HG03432 (cell line): ENCODE measurements around the gene MAML2.
A peak's percentile ranks its signal among the peaks of the same experiment; 100 is the strongest.
"Not testable (repeated sequence)": the region's sequence is repeated elsewhere in the genome, so short reads cannot be mapped to it uniquely, and the experiment has no call there.

ENCODE experiments used
- ATAC-seq: cut with Tn5 transposase; IDR thresholded peaks from one replicate; pipeline ENCODE4 v1.9.1; 2021; ENCODE audit warnings: mild to moderate bottlenecking, moderate library complexity; ENCODE audit not compliant: unreplicated experiment

MAML2 gene

GRCh38 chr11:96293598-96294021 lies 49.4 kb downstream of the MAML2 start:
- ATAC-seq, result peak; percentile 89

- ATAC-seq, result no peak
These were observed 49.9 kb downstream of the MAML2 start for GRCh38 chr11:96293109-96293508.

- ATAC-seq, result no peak
These were observed 50.5 kb downstream of the MAML2 start for GRCh38 chr11:96292291-96293010.

GRCh38 chr11:96290631-96291030 lies 52.4 kb downstream of the MAML2 start:
- no peak for ATAC-seq

- no peak for ATAC-seq
These were observed 53.0 kb downstream of the MAML2 start for GRCh38 chr11:96290031-96290430.

GRCh38 chr11:96288915-96289314 lies 54.1 kb downstream of the MAML2 start:
- ATAC-seq, result peak; percentile 74

GRCh38 chr11:96287822-96288439 lies 55.1 kb downstream of the MAML2 start:
- no peak for ATAC-seq

GRCh38 chr11:96285985-96286384 lies 57.0 kb downstream of the MAML2 start:
- not testable (repeated sequence) for ATAC-seq

- ATAC-seq, result no peak
These were observed 58.1 kb downstream of the MAML2 start for GRCh38 chr11:96284917-96285316.

GRCh38 chr11:96284401-96284800 lies 58.6 kb downstream of the MAML2 start:
- ATAC-seq, result no peak

- no peak for ATAC-seq
These were observed 60.3 kb downstream of the MAML2 start for GRCh38 chr11:96282625-96283220.

- ATAC-seq, result no peak
These were observed 62.6 kb downstream of the MAML2 start for GRCh38 chr11:96280444-96280843.

GRCh38 chr11:96279896-96280290 lies 63.1 kb downstream of the MAML2 start:
- ATAC-seq, result no peak

GRCh38 chr11:96279018-96279895 lies 63.7 kb downstream of the MAML2 start:
- ATAC-seq, result peak; percentile 55

- peak; percentile 34 for ATAC-seq
These were observed 64.7 kb downstream of the MAML2 start for GRCh38 chr11:96278039-96278897.

- ATAC-seq, result no peak
These were observed 65.3 kb downstream of the MAML2 start for GRCh38 chr11:96277696-96278038.

GRCh38 chr11:96276836-96277235 lies 66.2 kb downstream of the MAML2 start:
- no peak for ATAC-seq

- no peak for ATAC-seq
These were observed 67.0 kb downstream of the MAML2 start for GRCh38 chr11:96275801-96276594.

- ATAC-seq, result no peak
These were observed 69.5 kb downstream of the MAML2 start for GRCh38 chr11:96273507-96273906.
